Frontal cortex (tissue), 4 donors: Measurements from ENCODE around the gene UHRF2. TPM values are rescaled to one million over a fixed set of nuclear protein-coding genes. Genes with fewer than 3 reads are reported as not detected.
"Not testable (repeated sequence)": the region's sequence is repeated elsewhere in the genome, so short reads cannot be mapped to it uniquely, and the experiment has no call there.

ENCODE experiments used
- DNase-seq, 2 donors: peaks; one replicate each; pipeline ENCODE4 v3.0.0; 2012; ENCODE audit warnings: low spot score in 2 of 2
- FAIRE-seq: peaks from 2 replicates; lab custom pipeline; 2012; peaks lifted over from hg19 to GRCh38; lab: Jason Lieb, UNC
- total RNA-seq: library from RNA; depleted of rRNA; stranded (reverse); fragments of >200 nt; gene quantifications from one replicate; pipeline ENCODE4 v1.2.3, GENCODE V29; 2014
- donor health status: control.
- donor health status: control.
- donor health status: control.

UHRF2 gene
- 55.4 TPM for total RNA-seq

- DNase-seq (peak; percentile 91 to 95), FAIRE-seq (no peak)
Observed at GRCh38 chr9:6412487-6413364, at the start of gene UHRF2. TSS of gene UHRF2 (plus strand) at chr9:6413199. CDS start at chr9:6413491, 292 bp downstream.

GRCh38 chr9:6367128-6367890 is 45.7 kb upstream of the UHRF2 start:
- FAIRE-seq, result no peak
- no peak for DNase-seq

GRCh38 chr9:6368831-6369230 is 44.2 kb upstream of the UHRF2 start:
- DNase-seq (no peak), FAIRE-seq (no peak)

- not testable (repeated sequence) for FAIRE-seq, DNase-seq
Observed at GRCh38 chr9:6381477-6382012, 31.5 kb upstream of the UHRF2 start.

- FAIRE-seq (no peak), DNase-seq (no peak)
Observed at GRCh38 chr9:6382681-6383080, 30.3 kb upstream of the UHRF2 start.

- DNase-seq (no peak), FAIRE-seq (no peak)
Observed at GRCh38 chr9:6383551-6384225, 29.3 kb upstream of the UHRF2 start.

GRCh38 chr9:6384732-6385131 is 28.3 kb upstream of the UHRF2 start:
- DNase-seq, result no peak
- no peak for FAIRE-seq

GRCh38 chr9:6399071-6399470 is 13.9 kb upstream of the UHRF2 start:
- DNase-seq (no peak), FAIRE-seq (no peak)

- no peak for FAIRE-seq
- DNase-seq, result no peak
Observed at GRCh38 chr9:6405371-6405770, 7.6 kb upstream of the UHRF2 start.

- no peak for FAIRE-seq
- no peak for DNase-seq
Observed at GRCh38 chr9:6407778-6408177, 5.2 kb upstream of the UHRF2 start.

GRCh38 chr9:6408320-6408719 is 4.7 kb upstream of the UHRF2 start:
- DNase-seq (no peak), FAIRE-seq (no peak)

GRCh38 chr9:6409811-6410210 is 3.2 kb upstream of the UHRF2 start:
- DNase-seq (no peak), FAIRE-seq (no peak)

- no peak for FAIRE-seq
- no peak for DNase-seq
Observed at GRCh38 chr9:6410633-6411032, 2.4 kb upstream of the UHRF2 start.

GRCh38 chr9:6413365-6414246 is 607 bp downstream of the UHRF2 start:
- FAIRE-seq (no peak), DNase-seq (peak; percentile 22 to 39)

GRCh38 chr9:6414247-6414641 is 1.2 kb downstream of the UHRF2 start:
- FAIRE-seq, result no peak

GRCh38 chr9:6415266-6415665 is 2.3 kb downstream of the UHRF2 start:
- DNase-seq (no peak), FAIRE-seq (no peak)

More at GRCh38 chr9:6414247-6414641, 1.2 kb downstream of the UHRF2 start:
- DNase-seq, result no peak

- no peak for DNase-seq
- FAIRE-seq, result no peak
Observed at GRCh38 chr9:6417186-6417585, 4.2 kb downstream of the UHRF2 start.

- FAIRE-seq (no peak), DNase-seq (no peak)
Observed at GRCh38 chr9:6418764-6419163, 5.8 kb downstream of the UHRF2 start.

GRCh38 chr9:6424940-6425339 is 11.9 kb downstream of the UHRF2 start:
- FAIRE-seq (no peak), DNase-seq (no peak)
